ENCODE data around the gene MARS1.
A peak's percentile ranks its signal among the peaks of the same experiment; 100 is the strongest.
"Not testable (repeated sequence)": the region's sequence is repeated elsewhere in the genome, so short reads cannot be mapped to it uniquely, and the experiment has no call there.

The MARS1 gene

DNA sequence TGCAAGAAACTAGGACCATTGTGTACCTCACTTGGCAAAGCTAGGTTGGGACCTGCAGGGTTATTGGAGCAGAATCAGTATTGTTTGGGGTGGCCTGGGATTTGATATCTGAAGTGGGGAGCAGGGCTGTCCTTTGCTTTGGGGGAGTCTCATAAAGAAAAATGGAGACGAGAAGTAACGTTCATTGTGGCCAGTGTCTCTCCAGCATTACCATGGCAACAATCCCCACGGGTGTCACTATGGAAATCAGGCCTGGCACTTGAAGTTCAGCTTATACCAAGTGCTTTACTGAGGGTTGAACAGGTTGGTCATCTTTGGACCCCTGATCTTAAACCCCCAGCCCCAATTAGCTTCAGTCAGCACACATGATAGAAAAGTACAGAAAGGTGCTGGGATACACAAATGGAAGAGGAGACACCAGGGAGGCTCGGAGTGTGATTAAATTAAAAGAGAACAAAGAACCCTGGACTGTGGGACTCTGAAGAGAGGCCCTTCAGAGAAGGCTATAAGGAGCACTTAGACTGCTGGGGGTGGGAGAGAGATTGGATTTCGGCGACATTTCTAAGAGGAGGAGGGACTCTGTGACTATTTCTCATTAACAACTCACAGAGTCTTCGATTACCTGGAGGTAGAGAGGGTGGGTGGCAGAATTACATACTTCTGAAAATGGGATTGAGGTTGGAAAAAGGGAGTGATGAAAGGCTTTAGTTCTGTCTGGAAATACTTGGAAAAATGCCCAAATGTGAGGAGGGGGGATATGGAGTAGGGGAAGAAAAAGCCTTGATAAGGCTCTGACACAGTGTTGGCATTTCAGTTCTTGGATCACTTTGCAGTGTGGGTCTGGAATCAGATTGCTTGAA lies 65.7 kb downstream of the MARS1 start:
- peak; percentile 47 for DNase-seq

DNA sequence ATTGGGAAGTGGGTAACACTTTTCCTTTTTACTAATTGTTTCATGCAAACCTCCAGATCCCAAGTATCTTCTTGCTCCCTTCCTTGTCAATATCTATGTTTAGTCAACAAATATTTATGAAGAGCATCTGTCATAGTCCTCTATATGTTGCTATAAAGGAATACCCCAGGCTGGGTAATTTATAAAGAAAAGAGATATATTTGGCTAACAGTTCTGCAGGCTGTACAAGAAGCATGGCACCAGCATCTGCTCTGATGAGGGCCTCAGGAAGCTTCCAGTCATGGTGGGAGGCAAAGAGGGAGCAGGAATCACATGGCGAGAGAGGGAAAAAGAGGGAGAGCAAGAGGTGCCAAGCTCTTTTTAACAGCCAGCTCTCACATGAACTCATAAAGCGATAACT lies 66.6 kb downstream of the MARS1 start:
- DNase-seq, result no peak

DNA sequence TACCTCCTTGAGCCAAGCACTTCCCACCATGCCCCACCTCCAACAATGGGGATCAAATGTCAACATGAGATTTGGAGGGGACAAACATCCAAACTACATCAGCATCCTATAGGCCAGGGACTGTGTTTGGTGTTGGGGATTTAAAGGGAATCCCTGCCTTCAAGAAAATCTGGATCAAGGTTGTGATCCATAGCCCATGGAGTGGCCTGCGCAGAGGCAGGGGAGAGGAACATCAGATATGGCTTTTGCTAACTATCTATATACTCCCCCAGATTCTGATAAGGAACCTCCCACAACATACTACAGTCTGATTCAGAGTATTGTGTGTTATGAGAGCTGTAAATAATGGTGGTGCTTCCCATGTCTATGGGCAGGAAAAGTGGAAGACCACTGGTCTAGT lies 67.0 kb downstream of the MARS1 start:
- DNase-seq, result no peak

DNA sequence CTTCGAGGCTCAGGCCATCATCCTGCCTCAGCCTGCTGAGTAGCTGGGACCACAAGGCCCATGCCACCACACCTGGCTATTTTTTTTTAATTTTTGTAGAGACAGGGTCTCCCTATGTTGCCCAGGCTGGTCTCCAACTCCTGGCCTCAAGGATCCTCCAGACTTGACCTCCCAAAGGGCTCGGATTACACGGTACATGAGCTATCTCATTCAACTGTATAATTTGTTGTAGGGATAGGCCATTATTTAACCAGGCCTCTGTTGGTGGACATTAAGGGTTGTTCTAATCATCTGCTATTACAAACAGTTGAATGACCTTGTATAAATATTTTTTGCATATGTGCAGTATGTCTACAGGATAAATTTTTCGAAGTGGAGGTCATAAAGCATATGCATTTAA lies 71.0 kb downstream of the MARS1 start:
- no peak for DNase-seq

DNA sequence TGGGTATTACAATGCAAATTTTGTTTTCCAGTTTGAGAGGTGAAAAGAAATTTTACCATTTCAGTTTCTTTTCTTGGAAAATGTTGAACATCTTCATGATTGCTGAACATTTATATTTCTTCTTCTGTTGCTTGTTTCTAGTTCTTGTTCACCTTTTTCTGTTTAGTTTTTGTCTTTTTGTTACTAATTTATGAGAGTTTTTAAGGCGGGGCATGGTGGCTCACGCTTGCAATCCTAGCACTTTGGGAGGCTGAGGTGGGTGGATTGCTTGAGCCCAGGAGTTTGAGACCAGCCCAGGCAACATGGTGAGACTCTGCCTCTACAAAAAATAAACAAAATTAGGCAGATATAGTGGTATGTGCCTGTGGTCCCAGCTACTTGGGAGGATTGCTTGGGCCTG lies 72.6 kb downstream of the MARS1 start:
- no peak for DNase-seq

DNA sequence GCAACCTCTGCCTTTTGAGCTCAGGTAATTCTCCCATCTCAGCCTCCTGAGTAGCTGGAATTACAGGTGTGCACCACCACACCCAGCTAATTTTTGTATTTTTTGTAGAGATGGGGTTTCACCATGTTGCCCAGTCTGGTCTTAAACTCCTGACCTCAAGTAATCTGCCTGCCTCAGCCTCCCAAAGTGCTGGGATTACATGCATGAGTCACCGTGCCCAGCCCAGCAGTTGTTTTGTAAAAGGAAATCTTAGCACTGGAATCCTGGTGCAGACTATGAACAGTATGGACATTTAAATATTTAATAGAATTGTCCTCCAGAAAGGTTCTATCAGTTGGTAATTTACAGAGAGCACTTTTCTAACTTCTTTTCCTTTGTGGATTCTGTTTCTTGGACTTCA lies 73.2 kb downstream of the MARS1 start:
- DNase-seq, result not testable (repeated sequence)

DNA sequence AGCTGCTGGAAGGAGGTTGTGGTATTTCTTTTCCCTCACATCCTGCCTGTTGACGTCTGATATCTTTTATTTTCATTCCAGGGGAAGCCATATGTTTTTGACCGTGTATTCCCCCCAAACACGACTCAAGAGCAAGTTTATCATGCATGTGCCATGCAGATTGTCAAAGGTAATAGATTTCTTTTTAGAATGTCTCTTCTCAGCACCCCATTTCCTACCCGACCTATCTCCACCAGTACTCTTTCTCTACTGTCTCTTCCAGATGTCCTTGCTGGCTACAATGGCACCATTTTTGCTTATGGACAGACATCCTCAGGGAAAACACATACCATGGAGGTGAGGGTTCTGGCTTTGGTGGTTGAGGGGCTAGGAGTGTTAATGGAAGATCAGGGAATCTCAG lies 75.5 kb downstream of the MARS1 start:
- DNase-seq, result no peak

DNA sequence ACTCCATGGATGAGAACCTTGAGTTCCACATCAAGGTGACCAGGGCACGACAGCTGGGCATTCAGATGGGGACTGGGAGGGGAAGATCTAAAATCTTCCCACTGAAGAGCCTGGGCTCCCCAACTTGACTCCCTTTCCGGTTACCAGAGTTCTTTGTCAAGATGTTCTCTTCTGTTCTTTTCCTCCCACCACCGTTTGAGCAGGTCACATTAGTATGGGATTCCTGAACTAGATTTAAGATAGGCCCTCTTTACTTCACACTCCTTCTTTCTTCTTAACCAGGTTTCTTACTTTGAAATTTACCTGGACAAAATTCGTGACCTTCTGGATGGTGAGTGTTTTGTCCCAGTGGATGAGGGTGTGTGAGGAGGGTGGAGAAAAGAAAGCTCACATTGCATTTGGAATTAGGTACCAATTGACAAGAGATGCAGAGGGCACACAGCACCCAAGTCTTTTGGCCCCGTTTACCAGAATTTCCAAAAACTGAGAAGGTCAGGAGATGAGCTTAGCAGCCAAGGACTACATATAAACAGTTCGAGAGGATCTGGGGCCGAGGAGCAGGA lies 76.4 kb downstream of the MARS1 start:
- no peak for DNase-seq
